A549 treated with CORT108297 at 1 μM for 4 hours (cell line): Measurements from ENCODE around the gene TLE1. TPM values are rescaled to one million over a fixed set of nuclear protein-coding genes. Genes with fewer than 3 reads are reported as not detected.

Source experiments
- total RNA-seq: library from RNA; stranded (reverse); fragments of 200-300 nt; extraction: Qiagen RNA extraction; gene quantifications from 5 replicates; pipeline ENCODE4 v1.2.3, GENCODE V29; 2022

The TLE1 gene
- total RNA-seq = 83.1 to 89.1 TPM (median 86.7 TPM) in 5 replicates

GRCh38 chr9:81689343-81690175, at the start of gene TLE1:
TLE1 (minus strand) TSS chr9:81689547; CDS start chr9:81688240, 1,307 bp downstream.

Other genes with a start within 250 kb of the TLE1 start
- gene SPATA31D4, start 238.9 kb upstream of the TLE1 start, total RNA-seq = not detected in 5 replicates